DMS 273 (cell line): ENCODE data around the gene RFWD3.

Experiments
- DNase-seq: peaks from one replicate; lab custom pipeline; 2025; ENCODE audit not compliant: unreplicated experiment; lab: John Stamatoyannopoulos, UW

RFWD3 gene

GRCh38 chr16:74583926-74584666, 82.6 kb downstream of the RFWD3 start:
- no peak for DNase-seq

GRCh38 chr16:74582970-74583369, 83.7 kb downstream of the RFWD3 start:
- no peak for DNase-seq

- DNase-seq, result no peak
Measured at GRCh38 chr16:74580833-74581232, 85.8 kb downstream of the RFWD3 start.

DNA sequence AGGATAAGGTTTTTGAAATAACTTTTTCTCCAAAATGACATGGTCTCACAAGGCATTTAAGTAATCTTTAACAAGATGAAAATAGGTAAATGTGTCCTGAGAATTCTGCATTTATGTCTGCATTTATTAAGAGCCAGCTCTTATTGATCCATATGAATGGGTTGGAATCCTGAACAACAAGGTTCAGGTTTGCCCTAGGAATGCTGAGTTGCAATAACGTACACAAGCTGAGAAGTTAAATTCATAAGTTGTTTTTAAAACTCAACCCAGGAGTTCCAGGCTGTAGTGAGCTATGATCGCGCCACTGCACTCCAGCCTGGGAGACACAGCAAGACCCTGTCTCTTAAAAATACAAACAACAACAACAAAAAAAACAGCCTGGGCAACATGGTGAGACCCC, 87.8 kb downstream of the RFWD3 start:
- DNase-seq, result no peak

DNA sequence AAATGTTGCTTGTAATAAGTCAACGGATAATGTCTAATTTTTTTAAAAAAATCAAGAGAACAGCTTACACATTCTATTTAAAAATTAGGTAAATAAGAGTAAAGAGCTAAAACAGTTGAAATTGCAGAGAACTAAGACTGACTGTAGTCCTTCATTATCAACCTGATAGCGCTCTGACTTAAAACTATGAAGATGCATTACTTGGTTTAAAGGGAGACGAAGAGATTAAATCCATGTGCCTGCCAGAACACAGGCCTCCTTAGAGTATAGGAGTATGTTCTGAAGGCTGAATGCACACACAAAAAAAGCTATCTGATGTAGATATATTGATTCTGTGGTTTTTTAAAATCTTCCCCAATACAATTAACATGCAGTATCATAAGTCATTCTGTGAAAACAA, 88.2 kb downstream of the RFWD3 start:
- DNase-seq, result no peak

GRCh38 chr16:74577882-74578366, 88.8 kb downstream of the RFWD3 start:
- DNase-seq, result no peak

GRCh38 chr16:74575807-74576643, 90.7 kb downstream of the RFWD3 start:
- DNase-seq, result no peak

DNA sequence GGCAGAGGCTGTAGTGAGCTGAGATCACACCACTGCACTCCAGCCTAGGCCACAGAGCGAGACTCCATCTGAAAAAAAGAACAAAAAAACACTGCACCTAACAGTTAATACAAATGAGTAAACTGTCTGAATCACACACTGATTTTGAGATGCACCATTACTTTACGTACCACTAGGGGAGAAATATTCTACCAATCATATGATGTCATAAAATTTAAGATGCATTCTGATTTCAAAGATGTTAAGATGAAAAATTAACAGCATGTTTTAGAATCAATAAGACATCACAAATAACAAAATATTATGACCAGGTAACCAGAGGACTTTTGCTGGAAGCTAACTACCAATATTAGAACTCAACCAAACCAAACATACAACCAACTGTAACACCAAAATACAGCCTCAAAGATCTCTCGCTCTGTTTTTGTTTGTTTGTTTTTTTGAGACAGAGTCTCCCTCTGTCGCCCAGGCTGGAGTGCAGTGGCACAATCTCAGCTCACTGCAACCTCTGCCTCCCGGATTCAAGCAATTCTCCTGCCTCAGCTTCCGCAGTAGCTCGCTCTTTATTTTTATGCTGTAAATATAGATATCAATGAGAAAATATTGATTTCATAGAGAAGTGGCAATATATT, 91.4 kb downstream of the RFWD3 start:
- no peak for DNase-seq

- peak; percentile 55 for DNase-seq
Measured at GRCh38 chr16:74574146-74574545, 92.5 kb downstream of the RFWD3 start.

- peak; percentile 41 for DNase-seq
Measured at GRCh38 chr16:74573622-74574021, 93.1 kb downstream of the RFWD3 start.
